ENCODE measurements around the gene RBBP8NL. TPM values are rescaled to one million over a fixed set of nuclear protein-coding genes. Genes with fewer than 3 reads are reported as not detected.
"Not testable (repeated sequence)": the region's sequence is repeated elsewhere in the genome, so short reads cannot be mapped to it uniquely, and the experiment has no call there.

The RBBP8NL gene
- total RNA-seq, 1 donor from 2014 or later, result not detected

DNA sequence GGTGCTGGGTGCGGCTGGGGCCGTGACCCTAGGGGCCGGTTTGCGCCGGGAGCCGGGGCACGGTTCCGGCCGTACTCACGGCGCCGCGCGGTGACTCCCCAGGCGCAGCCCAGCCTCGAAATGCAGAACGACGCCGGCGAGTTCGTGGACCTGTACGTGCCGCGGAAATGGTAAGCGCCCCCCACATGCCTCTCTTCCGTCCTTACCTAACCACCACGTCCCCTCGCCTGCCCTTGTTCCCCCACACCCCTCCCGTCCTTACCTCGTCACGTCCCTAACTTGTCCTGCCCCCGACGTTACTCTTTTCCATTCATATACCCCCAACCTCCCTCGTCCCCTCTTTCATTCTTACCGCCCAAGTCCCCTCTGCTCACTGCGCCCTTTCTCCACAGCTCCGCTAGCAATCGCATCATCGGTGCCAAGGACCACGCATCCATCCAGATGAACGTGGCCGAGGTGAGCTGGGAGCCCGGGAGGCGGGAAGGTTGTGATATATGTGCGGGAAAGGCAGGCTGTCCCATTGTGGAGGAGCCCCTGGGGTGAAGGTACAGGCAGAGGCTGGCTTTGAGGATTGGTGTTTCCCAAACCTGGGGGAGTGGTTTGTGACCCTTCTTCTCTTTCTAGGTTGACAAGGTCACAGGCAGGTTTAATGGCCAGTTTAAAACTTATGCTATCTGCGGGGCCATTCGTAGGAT lies 40.0 kb downstream of the RBBP8NL start:
- H3K36me3 Mint-ChIP-seq (ENCODE audit: low read depth), result peaks cover 51% of the 10 kb centered on the region
- H3K27me3 Mint-ChIP-seq, result no peaks in the 10 kb centered on the region
- peak overlapping the region; percentile 98 for H3K4me3 Mint-ChIP-seq
- H3K27ac Mint-ChIP-seq, result peak overlapping the region; percentile 94
- H3K4me1 Mint-ChIP-seq, result peaks cover 37% of the 10 kb centered on the region
- no peaks in the 10 kb centered on the region for H3K9me3 Mint-ChIP-seq
- DNase-seq, result no peak
- intact Hi-C loops (cut with micrococcal nuclease), result loop anchor here (1.0 to 5.0 kb wide), 5 partner anchors 20 to 405 kb away; partner anchors contain the start of genes ADRM1, CABLES2 and LSM14B

DNA sequence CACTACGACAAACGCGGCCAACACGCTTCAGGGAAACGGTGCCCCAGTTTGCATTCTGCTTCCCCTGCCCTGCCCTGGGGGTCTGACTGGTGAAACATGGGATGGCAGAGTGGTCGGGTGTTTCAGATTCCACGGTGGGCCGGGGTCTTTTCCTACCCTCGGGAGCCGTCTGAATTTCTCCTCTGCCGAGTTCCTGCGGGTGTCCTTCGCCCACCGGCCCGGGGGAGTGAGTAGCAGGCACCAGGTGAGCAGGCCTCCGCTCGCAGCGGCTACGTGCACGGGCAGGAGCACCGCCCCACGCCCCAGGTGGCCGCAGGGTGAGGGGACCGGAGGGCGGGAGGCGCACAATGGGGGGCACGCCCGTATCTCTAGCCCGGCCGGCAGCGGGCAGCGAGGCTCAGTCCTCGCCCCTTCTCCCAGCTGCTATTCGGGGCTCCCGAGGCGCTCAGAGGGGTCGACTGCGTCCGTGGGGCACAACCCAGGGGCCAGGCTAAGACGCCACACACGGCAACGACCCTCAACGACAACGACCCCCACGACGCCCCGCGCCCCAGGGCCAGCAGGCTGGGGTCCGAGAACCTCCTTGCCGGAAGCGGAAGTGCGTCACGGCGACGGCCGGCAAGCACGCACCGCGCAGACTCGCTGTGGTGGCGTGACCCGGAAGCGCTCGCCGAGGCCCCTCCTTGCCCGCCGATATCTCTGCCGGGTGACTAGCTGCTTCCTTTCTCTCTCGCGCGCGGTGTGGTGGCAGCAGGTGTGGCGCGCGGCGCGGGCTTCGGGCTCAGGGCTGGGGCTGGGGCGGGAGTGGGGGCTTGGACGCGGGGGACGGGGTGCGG lies 40.7 kb downstream of the RBBP8NL start, which contains the start of gene RPS21:
RPS21 (plus strand) TSS at position 721 of the 836 bp plus-strand sequence. CDS start 236 bp downstream, outside the sequence.
- Mint-ChIP-seq H3K4me1 (peaks cover 37% of the 10 kb centered on the region), H3K36me3 (ENCODE audit: low read depth) (peaks cover 57% of the 10 kb centered on the region), H3K4me3 (peak within 1 kb of the TSS; percentile 98), H3K27ac (peak within 1 kb of the TSS; percentile 94), H3K9me3 (peaks cover 6% of the 10 kb centered on the region), H3K27me3 (no peaks in the 10 kb centered on the region)
- DNase-seq, result peak; percentile 98
- intact Hi-C loops (cut with micrococcal nuclease), result loop anchor here (1.0 to 5.0 kb wide), 5 partner anchors 21 to 406 kb away; partner anchors contain the start of genes ADRM1, CABLES2 and LSM14B

DNA sequence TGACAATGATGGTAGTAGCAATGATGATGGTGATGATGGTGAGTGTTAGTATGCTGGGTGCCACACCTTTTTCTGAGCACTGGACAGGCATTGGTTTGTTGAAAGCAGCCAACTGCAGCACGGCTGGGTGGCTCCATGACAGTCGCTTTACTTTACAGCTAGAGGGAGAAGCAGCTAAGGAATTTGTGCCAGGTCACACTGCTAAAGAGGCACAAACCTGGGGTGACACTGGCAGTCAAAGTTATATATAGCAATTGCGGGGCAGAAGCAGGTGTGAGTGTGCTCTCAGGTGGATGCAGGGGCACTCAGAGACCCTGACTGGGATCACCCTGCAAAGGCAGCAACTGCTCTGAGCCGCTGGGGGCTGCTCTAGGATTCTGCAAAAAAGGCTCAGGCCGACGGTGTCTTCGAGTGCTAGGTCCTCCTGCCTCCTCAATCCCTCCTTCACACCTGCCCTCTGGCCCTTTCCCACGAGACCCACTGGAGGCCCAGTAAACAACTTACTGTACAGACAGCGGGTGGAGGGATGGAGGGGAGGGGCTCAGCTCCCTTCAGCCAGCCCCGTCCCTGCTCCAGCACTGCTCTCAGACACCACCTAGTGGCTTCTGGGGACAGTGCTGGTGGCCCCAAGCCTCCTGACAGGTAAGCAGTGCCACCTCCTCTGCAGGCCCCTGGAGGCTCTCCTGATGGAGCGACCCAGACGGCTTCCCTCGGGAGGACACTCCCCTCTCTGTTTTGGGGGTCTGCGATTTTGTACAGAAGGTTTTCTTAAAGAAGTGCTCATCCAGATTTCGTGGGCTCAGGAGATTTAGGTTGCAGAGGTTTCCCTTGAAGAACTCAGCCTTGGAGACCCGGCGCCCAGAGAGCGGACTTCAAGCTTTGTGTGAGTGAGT lies 44.8 kb downstream of the RBBP8NL start:
- Mint-ChIP-seq H3K9me3 (peaks cover 6% of the 10 kb centered on the region), H3K27me3 (no peaks in the 10 kb centered on the region), H3K27ac (no peak overlapping the region), H3K4me1 (peaks cover 17% of the 10 kb centered on the region), H3K4me3 (no peak overlapping the region), H3K36me3 (ENCODE audit: low read depth) (peaks cover 21% of the 10 kb centered on the region)
- intact Hi-C loops (cut with micrococcal nuclease), result loop anchor here (1.0 to 5.0 kb wide), 2 partner anchors 80 to 380 kb away; partner anchors contain the start of gene ADRM1
- DNase-seq, result peak; percentile 95

DNA sequence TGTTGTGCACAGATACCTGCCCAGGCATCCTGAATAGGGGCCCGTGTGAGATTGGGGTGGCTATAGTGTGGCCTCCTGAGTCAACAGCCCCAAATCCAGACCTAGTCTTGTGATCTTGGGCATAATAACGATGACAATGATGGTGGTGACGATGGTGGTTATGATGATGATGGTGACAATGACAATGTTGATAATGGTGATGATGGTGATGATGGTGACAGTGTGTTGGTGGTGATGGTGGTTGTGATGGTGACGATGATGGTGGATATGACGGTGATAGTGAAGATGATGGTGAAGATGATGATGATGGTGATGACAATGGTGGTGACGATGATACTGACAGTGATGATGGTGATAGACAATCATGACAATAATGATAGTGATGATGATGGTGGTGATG lies 45.5 kb downstream of the RBBP8NL start:
- no peak overlapping the region for H3K4me3 Mint-ChIP-seq
- no peaks in the 10 kb centered on the region for H3K27me3 Mint-ChIP-seq
- H3K4me1 Mint-ChIP-seq, result peaks cover 15% of the 10 kb centered on the region
- peaks cover 16% of the 10 kb centered on the region for H3K36me3 Mint-ChIP-seq (ENCODE audit: low read depth)
- no peak overlapping the region for H3K27ac Mint-ChIP-seq
- no peak for DNase-seq
- peaks cover 6% of the 10 kb centered on the region for H3K9me3 Mint-ChIP-seq
- intact Hi-C loops (cut with micrococcal nuclease), result loop anchor here (1.0 to 5.0 kb wide), 2 partner anchors 80 to 380 kb away; partner anchors contain the start of gene ADRM1

DNA sequence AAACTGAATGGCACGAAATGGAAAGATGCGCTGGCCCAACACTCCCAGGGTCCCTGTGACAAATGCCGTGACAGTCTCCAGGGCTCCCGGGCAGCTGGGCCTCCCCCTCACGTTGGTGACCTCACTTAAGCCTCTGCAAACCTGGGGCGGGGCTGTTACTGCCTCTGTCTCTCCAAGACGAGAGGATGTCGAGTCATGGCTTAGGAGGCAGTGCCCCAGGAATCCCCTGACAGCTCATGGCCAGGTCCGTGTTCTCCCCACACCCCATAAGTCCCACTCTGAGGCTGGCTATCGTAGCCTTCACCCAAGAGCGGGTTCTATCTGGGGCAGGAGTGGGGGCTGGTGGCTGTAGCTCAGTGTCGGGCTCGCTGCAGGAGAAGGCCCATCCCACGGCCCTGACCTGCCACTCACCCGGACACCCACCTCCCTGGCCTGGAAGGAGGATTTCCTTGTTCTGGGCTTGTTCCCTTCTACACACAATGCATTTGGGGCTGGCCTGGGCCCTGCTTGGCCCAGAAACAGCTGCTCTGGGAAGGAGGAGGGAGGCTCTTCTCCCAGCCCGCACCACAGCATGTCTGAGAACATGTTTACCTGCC lies 46.0 kb downstream of the RBBP8NL start:
- H3K4me3 Mint-ChIP-seq, result no peak overlapping the region
- peaks cover 14% of the 10 kb centered on the region for H3K36me3 Mint-ChIP-seq (ENCODE audit: low read depth)
- no peaks in the 10 kb centered on the region for H3K27me3 Mint-ChIP-seq
- peaks cover 6% of the 10 kb centered on the region for H3K9me3 Mint-ChIP-seq
- no peak overlapping the region for H3K27ac Mint-ChIP-seq
- intact Hi-C loops (cut with micrococcal nuclease), result loop anchor here (5.0 kb wide), 1 partner anchor 379 kb away; no protein-coding TSS in a partner anchor
- H3K4me1 Mint-ChIP-seq, result peaks cover 15% of the 10 kb centered on the region
- DNase-seq, result no peak

DNA sequence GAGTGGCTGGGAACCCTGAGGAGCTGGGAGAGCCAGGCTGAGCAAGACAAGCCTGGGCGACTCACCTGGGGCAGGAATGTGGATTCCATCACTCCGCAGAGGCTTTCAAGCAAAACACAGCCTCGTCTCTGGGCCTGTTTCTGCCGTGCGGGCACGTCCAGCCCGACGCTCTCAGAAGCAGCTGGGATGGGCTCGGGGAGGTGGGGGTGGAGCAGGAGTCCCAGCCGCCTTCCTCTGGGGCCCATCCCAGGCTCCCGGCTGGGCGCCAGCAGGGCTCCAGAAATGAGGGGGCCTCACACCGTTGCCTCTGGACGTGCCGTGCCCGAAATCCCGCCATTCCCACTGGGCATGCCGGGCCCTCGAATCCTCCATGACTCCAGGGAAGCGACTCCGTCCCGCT lies 49.1 kb downstream of the RBBP8NL start:
- Mint-ChIP-seq H3K27me3 (peaks cover 2% of the 10 kb centered on the region), H3K4me3 (no peak overlapping the region), H3K4me1 (peaks cover 5% of the 10 kb centered on the region), H3K9me3 (peaks cover 6% of the 10 kb centered on the region), H3K27ac (no peak overlapping the region), H3K36me3 (ENCODE audit: low read depth) (peaks cover 11% of the 10 kb centered on the region)
- DNase-seq, result no peak
- intact Hi-C loops (cut with micrococcal nuclease), result no loop called here

DNA sequence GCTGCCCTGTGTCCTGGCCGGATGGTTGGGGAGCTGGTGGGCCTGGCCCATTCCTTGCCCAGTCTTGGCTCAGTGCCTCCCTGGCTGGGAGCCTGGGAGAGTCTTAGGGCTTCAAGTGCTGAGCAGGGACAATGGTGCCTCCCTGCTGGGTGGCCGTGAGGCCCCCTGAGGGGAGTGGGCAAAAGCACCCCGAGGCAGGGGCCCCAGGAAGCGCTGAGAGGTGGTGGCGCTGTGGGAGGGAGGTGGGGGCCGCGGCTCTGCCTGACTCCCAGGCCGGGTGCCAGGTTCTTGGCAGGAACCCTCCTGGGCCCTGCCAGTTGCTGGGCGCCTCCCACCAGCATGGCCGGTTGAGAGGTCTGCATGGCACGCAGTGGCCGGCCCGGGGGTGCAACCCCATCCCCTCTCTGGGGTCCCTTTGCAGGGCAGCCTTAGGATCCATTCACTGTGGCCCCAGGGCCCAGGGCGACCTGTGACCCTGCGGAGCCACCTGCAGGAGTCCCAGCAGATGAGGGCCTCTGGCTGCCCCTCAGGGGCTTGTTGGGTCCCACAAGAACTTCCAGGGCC lies 49.6 kb downstream of the RBBP8NL start:
- H3K36me3 Mint-ChIP-seq (ENCODE audit: low read depth), result peaks cover 8% of the 10 kb centered on the region
- peaks cover 2% of the 10 kb centered on the region for H3K4me1 Mint-ChIP-seq
- no peak overlapping the region for H3K4me3 Mint-ChIP-seq
- intact Hi-C loops (cut with micrococcal nuclease), result no loop called here
- H3K27ac Mint-ChIP-seq, result no peak overlapping the region
- DNase-seq, result no peak
- H3K9me3 Mint-ChIP-seq, result peaks cover 6% of the 10 kb centered on the region
- peaks cover 3% of the 10 kb centered on the region for H3K27me3 Mint-ChIP-seq

DNA sequence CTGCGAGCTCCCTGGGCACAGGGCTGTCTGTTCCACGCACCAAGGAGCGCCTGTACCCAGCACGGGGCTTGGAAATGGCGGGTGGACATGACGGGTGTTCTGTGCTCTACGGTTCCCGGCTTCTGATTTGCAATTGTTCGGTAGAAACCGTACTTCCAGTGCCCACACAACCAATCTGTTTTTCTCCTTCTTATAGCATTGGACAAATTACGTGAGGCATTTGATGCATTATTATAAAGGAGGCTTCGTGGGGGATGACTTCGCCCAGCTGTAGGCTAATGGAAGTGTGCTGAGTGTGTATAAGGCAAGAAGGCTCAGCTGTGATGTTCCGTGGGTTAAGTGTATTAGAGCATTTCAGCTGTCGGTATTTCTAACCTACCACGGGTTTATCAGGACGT lies 50.3 kb downstream of the RBBP8NL start:
- Mint-ChIP-seq H3K36me3 (ENCODE audit: low read depth) (peaks cover 4% of the 10 kb centered on the region), H3K27ac (no peak overlapping the region)

DNA sequence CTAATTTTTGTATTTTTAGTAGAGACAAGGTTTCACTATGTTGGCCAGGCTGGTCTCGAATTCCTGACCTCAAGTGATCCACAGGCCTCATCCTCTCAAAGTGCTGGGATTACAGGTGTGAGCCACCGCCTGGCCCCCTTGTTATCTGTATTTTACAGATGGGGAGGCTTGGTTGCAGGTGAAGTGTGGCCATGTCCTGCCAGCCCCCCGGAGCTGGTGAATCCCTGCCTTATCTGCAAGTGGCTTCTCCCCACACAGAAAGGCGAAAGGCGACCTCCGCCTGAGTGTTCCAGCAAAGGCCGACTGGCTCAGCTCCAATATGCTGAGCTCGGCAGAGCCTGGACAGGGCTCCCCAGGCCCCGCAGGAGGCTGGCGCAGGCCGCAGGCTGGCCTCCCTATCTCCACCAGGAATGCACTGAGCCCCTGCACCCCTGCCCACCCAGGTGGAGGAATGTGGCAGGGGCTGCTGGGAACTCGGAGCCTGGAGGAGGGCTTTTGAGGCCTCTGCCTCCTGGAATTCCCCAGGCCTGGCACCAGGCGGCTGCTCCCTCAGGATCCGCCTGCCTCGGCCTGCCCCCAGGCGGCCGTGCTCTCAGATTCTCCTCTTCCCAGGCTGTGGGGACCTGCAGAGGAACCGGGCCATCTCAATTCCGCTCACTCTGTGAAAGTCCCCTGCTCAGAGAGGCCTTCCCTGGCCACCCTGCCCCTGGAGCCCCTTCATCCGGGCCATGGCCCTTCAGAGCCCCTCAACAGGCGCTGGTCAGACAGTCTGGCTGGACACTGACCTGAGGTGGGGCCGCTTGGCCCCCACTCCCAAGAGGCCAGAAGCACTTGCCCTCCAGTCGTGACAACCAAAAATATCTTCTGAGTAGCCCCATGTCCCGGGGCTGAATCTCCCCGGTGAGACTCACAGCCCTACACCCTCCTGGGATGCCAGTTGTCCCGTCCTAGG lies 51.0 kb downstream of the RBBP8NL start:
- H3K9me3 Mint-ChIP-seq, result no peaks in the 10 kb centered on the region
- intact Hi-C loops (cut with micrococcal nuclease), result no loop called here
- H3K27me3 Mint-ChIP-seq, result peaks cover 3% of the 10 kb centered on the region
- no peaks in the 10 kb centered on the region for H3K4me1 Mint-ChIP-seq
- no peak overlapping the region for H3K4me3 Mint-ChIP-seq
- H3K36me3 Mint-ChIP-seq (ENCODE audit: low read depth), result no peaks in the 10 kb centered on the region
- no peak overlapping the region for H3K27ac Mint-ChIP-seq
- DNase-seq, result no peak

More for the DNA sequence above, 50.3 kb downstream of the RBBP8NL start:
- H3K4me3 Mint-ChIP-seq, result no peak overlapping the region
- H3K27me3 Mint-ChIP-seq, result peaks cover 3% of the 10 kb centered on the region
- H3K9me3 Mint-ChIP-seq, result peaks cover 4% of the 10 kb centered on the region
- DNase-seq, result no peak
- no peaks in the 10 kb centered on the region for H3K4me1 Mint-ChIP-seq
- intact Hi-C loops (cut with micrococcal nuclease), result no loop called here

DNA sequence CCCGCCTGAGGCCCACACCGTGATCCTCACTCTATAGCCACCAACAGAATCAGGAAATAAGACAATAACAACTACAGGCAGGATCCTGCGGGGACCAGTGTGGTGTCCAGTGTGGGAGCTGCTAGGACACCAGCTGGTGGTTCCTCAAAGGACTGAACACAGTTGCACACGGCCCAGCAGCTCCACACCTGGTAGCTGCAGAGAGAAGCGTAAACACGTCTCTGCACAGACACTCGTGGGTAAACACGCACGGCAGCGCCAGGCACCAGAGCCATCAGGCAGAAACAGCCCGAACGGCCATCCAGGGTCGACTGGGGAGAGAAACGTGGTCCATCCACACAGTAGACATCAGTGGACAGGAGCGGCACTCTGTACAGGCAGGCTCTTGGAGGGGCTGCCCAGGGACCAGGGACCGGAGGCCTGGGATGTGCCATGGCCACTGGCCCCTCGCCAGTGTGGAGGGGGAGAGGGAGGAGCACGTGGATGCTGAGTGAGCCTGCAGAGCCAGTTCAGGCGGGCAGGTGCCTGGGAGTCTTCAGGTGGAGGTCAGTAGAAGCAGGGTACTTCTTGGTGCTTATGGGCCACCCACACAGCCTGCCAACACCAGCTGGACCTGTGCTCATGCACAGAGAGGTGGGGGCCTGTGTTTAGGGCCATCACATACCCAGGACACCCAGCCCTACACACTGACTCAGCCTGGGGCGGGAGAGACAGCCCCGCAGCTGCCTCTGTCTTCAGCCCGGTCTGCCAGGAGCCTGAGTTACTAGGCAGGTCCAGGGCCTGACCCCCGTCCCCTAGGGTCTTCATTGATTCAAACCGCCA lies 52.8 kb downstream of the RBBP8NL start:
- peaks cover 4% of the 10 kb centered on the region for H3K27me3 Mint-ChIP-seq
- H3K4me1 Mint-ChIP-seq, result no peaks in the 10 kb centered on the region
- no peak for DNase-seq
- H3K36me3 Mint-ChIP-seq (ENCODE audit: low read depth), result no peaks in the 10 kb centered on the region
- no peaks in the 10 kb centered on the region for H3K9me3 Mint-ChIP-seq
- no peak overlapping the region for H3K4me3 Mint-ChIP-seq
- H3K27ac Mint-ChIP-seq, result no peak overlapping the region
- intact Hi-C loops (cut with micrococcal nuclease), result no loop called here

DNA sequence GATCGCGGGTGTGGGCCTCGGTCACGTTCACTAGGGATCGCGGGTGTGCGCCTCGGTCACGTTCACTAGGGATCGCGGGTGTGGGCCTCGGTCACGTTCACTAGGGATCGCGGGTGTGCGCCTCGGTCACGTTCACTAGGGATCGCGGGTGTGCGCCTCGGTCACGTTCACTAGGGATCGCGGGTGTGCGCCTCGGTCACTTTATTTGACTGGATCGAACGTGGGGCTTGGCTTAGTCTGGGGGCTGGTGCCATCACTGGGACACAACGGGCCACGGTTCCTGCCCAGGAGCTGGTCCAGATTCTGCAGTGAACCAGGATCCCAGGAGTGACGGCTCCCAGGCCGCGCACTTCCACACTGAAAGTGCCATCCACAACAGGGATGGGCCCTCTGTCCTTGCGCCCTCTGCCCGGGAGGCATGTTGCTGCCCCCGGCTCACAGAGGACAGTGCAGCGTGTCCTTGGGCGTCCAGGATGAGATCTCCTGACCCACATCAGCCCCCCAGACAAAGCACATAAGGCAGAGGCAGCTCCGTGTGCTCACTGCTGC lies 53.6 kb downstream of the RBBP8NL start:
- H3K9me3 Mint-ChIP-seq; H3K4me1 Mint-ChIP-seq; H3K4me3 Mint-ChIP-seq; H3K36me3 Mint-ChIP-seq (ENCODE audit: low read depth); intact Hi-C loops (cut with micrococcal nuclease); DNase-seq; H3K27ac Mint-ChIP-seq: not testable (repeated sequence)
- peaks cover 11% of the 10 kb centered on the region for H3K27me3 Mint-ChIP-seq

Data from activated CD4-positive, alpha-beta T cell treated with anti-CD3 and anti-CD28 coated beads, Interleukin-2, amount 10 ng/mL, durations not matched to agents 24 days and 14 days (primary cell).